OCI-LY3 (cell line): ENCODE data around the gene ALDH6A1.

Source experiments
- CTCF ChIP-seq: fragments of 200-600, 300-600 bp; sonication (generic); IDR thresholded peaks from 2 replicates; pipeline ENCODE4 v1.5.1; 2014; ENCODE audit warnings: antibody characterized with exemption, low read length, low read depth
- EZH2phosphoT487 ChIP-seq: fragments of 200-600 bp; shearing (Covaris generic); IDR thresholded peaks from 2 replicates; pipeline ENCODE4 v1.6.1; 2018; ENCODE audit warnings: antibody characterized with exemption, mixed run types, low read depth

DNA sequence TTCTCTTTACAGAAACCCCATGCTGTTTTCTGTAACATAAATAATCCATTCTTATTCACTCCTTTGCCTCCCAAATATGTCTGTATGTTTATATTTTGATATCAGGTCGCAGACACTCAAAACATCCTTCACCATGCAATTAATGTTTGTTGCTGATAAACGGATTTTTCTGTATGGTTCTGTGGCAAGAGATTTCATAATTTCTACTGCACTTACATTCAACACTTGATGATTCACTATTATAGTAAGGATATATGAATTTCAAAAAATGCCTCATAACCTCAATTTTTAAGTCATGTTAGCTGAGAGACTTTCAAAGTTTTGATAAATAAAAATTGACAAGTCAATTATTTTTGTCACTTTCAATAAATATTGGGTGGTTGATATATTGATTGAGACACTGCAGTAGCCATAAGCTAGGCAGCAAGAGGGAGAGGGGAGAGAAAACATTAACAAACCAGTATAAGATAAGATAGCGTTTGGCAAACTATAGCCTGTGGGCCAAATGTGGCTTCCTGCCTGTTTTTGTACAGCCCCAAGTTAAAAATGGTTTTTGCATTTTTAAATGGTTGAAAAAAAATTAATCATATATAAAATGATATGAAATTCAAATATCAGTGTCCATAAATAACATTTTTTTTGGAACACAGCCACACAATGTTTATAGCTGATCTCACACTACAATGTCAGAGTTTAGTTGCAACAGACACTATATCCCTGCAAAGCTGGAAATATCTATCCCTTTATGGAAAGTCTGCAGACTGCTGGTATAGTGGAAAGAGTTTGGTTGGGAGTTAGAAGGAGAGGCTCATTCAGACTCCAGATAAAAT is 18.3 kb downstream of the ALDH6A1 start:
- TF ChIP-seq CTCF: no peak
- no peak for TF ChIP-seq EZH2phosphoT487
